ENCODE data around the gene PRR20D.

Gene PRR20D

GRCh38 chr13:57212989-57213388 is 52.6 kb downstream of the PRR20D start:
- H3K27me3 ChIP-seq (replicated peaks; ENCODE audit: control insufficient read depth, insufficient read depth, low read length) = no peaks in the 10 kb centered on the region
- TF ChIP-seq, protein P1, sequence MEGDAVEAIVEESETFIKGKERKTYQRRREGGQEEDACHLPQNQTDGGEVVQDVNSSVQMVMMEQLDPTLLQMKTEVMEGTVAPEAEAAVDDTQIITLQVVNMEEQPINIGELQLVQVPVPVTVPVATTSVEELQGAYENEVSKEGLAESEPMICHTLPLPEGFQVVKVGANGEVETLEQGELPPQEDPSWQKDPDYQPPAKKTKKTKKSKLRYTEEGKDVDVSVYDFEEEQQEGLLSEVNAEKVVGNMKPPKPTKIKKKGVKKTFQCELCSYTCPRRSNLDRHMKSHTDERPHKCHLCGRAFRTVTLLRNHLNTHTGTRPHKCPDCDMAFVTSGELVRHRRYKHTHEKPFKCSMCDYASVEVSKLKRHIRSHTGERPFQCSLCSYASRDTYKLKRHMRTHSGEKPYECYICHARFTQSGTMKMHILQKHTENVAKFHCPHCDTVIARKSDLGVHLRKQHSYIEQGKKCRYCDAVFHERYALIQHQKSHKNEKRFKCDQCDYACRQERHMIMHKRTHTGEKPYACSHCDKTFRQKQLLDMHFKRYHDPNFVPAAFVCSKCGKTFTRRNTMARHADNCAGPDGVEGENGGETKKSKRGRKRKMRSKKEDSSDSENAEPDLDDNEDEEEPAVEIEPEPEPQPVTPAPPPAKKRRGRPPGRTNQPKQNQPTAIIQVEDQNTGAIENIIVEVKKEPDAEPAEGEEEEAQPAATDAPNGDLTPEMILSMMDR (IDR thresholded peaks at IDR 0.05; ENCODE audit: insufficient read depth, low read length, poor library complexity, severe bottlenecking) = no peak
- H3K4me3 ChIP-seq (replicated peaks; ENCODE audit: low read depth, low read length) = no peak overlapping the region
- DNase-seq (ENCODE audit: extremely low read depth, insufficient read length) = no peak
- no peaks in the 10 kb centered on the region for H3K36me3 ChIP-seq (ENCODE audit: control insufficient read depth, insufficient read depth, low read length)

Measured in GM06990 (cell line).